ENCODE results near the gene IST1. TPM values are rescaled to one million over a fixed set of nuclear protein-coding genes. Genes with fewer than 3 reads are reported as not detected.

IST1 gene
- 109 and 130 TPM in 2 replicates for total RNA-seq

DNA sequence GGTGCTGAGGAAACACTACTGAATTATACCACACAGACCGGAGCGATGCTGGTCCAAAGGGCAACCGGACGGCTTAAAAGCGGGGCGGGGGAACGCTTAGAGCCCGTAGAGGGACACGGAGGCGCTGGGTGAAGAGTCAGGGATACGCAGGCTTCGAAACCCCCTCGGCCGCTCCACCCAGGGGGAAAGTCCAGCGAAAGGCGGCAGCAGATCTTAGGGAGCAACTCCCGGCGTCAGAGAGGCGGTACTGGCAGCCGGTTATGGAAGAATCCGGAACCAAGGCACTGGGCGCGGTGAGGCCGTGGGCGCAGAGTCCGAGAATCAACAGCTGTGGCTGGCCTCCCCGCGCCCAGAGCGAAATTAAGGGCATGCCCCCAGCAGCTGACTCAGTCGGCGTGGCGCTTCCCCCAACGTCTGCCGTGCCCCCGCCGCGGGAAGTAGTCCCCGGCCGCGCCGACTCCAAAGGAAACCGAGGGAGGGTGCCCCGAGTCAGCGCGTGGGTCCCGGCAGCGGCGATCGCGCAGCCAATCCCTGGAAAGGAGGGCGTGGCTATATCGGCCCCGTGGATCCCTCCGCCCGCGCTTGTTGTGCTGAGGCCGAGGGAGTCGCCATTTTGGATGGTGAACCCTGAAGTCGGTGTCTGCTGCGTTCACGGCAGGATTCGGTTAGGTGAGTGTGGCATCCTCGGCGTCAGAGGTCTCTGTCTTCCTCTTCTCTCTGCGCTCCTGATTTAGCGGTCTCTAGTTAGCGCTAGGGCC lies at the start of gene IST1:
Gene IST1, plus strand, starts transcription at position 611 of the 758 bp plus-strand sequence. CDS start 20,110 bp downstream, outside the sequence.

GRCh38 chr16:71845639-71846430 lies 49.5 kb upstream of the IST1 start, which contains the start of gene ATXN1L:
Gene ATXN1L (plus strand): TSS chr16:71845976. CDS start chr16:71849741, 3,765 bp downstream.

GRCh38 chr16:71883849-71884638 lies 11.3 kb upstream of the IST1 start, which contains the start of gene ZNF821:
Gene ZNF821 (minus strand): TSS chr16:71884182. CDS start chr16:71879946, 4,236 bp downstream.

Other genes with a start within 250 kb of the IST1 start
- 5.4 and 6.9 TPM in 2 replicates for gene PHLPP2, start 170.8 kb upstream of the IST1 start, total RNA-seq
- 40.2 and 45.4 TPM in 2 replicates for gene AP1G1, start 86.7 kb upstream of the IST1 start, total RNA-seq
- 7.5 and 9.3 TPM in 2 replicates for gene ATXN1L, start 49.6 kb upstream of the IST1 start, total RNA-seq
- gene ZNF821, start 11.3 kb upstream of the IST1 start, total RNA-seq = 3.7 and 4.0 TPM in 2 replicates
- gene PKD1L3, start 104.9 kb downstream of the IST1 start, total RNA-seq = under 0.01 TPM in 2 replicates
- gene DHODH, start 113.2 kb downstream of the IST1 start, total RNA-seq = 2.4 and 3.7 TPM in 2 replicates
- gene HP, start 159.0 kb downstream of the IST1 start, total RNA-seq = not detected in 2 replicates
- under 0.01 TPM in 1 of 2 replicates, not detected in the other for gene HPR, start 167.7 kb downstream of the IST1 start, total RNA-seq
- gene TXNL4B, start 198.1 kb downstream of the IST1 start, total RNA-seq = 4.6 and 8.6 TPM in 2 replicates
- 78.6 and 101 TPM in 2 replicates for gene DHX38, start 198.3 kb downstream of the IST1 start, total RNA-seq